H7 (cell line): ENCODE measurements around the gene ALDH5A1. TPM values are rescaled to one million over a fixed set of nuclear protein-coding genes. Genes with fewer than 3 reads are reported as not detected.

ENCODE experiments used
- DNase-seq: peaks from one replicate; pipeline ENCODE4 v3.0.0; 2012
- H3K27me3 ChIP-seq: 2 replicates; pipeline ENCODE4 v1.6.0; 2011; ENCODE audit warnings: mild to moderate bottlenecking, low read length; ENCODE audit not compliant: control insufficient read depth, insufficient read depth
- H3K36me3 ChIP-seq: replicated peaks from 2 replicates; pipeline ENCODE4 v1.5.1; 2011; ENCODE audit warnings: low read length; ENCODE audit not compliant: control insufficient read depth, insufficient read depth
- H3K4me3 ChIP-seq: 2 replicates; pipeline ENCODE4 v1.5.1; 2011; ENCODE audit warnings: low read depth, mild to moderate bottlenecking, control low read depth, low read length, moderate library complexity; ENCODE audit not compliant: insufficient read depth
- total RNA-seq: library from RNA; depleted of rRNA; stranded (reverse); fragments of >200 nt; shearing (Covaris generic); gene quantifications from 2 replicates; pipeline ENCODE4 v1.2.3, GENCODE V29; 2014; rRNA removed

Gene ALDH5A1
- total RNA-seq = 1.00 and 1.5 TPM in 2 replicates

DNA sequence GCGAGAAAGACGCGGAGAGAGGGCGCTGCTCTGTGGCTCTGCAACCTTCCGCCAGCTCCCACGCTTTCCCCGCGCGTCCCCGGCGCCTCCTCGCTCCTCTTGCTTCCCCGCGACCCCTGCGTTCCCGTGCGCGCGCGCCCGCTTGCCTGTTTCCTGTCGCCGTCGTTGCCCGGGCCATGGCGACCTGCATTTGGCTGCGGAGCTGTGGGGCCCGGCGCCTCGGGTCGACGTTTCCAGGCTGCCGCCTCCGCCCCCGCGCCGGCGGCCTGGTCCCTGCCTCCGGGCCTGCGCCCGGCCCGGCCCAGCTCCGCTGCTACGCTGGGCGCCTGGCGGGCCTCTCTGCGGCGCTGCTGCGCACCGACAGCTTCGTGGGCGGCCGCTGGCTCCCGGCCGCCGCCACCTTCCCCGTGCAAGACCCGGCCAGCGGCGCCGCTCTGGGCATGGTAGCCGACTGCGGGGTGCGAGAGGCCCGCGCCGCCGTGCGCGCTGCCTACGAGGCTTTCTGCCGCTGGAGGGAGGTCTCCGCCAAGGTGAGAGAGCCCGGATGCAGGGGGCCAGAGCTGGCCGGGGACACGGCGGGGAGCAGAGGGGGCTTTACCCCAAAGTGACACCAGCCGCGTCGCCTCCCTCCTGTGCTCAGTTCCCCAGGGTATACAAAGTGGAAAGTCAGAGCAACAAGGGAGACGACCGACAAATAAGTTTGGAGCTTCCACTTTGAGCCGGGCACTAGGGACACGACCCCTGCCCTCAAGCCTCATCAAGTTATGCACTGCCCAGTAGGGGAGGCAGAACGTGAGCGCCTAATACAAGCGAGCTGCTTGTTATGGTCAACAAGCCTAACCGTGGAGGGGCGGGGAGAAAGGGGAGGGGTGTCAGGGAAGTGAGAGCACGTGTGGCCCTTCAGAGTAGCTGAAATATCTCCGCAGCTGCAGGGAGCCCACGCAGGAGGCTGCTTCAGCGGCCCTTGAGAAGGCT is at the start of gene ALDH5A1:
Gene ALDH5A1, plus strand, starts transcription at position 149 of the 975 bp plus-strand sequence. Its CDS starts 28 bp downstream, at position 177.
- Histone ChIP-seq H3K4me3 (peak within 1 kb of the TSS; percentile 67), H3K36me3 (no peaks in the 10 kb centered on the region), H3K27me3 (peaks cover 18% of the 10 kb centered on the region)
- DNase-seq = peak; percentile 85

DNA sequence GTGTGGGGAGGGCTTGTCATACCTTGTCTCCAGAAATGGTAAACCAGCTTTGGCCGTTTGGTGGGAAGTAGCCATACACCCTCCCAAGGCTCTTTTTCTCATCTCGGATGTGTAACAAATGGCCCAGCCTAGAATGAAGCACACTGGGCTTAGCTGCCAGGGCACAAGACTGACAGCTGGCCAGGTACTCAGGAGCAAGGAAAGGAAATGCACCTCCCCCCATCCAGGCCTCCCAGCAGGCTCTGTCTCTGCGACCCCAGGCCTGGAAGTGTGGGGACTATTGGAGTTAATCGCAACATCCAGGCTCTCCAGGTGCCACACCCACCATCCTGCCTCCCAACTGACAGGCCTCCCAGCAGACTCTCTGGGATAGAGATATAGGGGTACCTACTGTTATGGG is 49.1 kb upstream of the ALDH5A1 start:
- peak; percentile 36 for DNase-seq
- Histone ChIP-seq H3K4me3 (no peak overlapping the region), H3K36me3 (no peaks in the 10 kb centered on the region), H3K27me3 (no peaks in the 10 kb centered on the region)

DNA sequence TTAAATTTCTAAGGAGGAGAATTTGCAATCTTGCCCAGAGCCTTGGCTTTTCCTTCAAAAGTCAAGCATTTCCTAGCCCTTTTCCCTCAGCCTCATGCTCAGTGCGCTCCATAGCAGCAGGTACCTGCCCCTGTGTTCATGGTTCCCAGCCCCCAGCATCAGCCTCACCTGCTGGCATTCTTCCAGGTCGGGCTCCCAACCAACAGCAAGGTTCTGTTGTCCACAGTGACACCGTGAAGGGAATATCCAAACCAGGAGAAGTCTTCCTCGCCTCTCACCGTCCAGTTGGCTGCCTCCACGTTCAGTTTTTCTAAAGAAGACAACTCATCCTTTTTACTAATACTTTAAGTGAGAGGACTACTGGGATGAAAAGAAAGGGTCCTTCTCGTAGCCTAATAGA is 48.1 kb upstream of the ALDH5A1 start:
- no peaks in the 10 kb centered on the region for H3K27me3 ChIP-seq
- H3K4me3 ChIP-seq = no peak overlapping the region
- DNase-seq = no peak
- no peaks in the 10 kb centered on the region for H3K36me3 ChIP-seq

DNA sequence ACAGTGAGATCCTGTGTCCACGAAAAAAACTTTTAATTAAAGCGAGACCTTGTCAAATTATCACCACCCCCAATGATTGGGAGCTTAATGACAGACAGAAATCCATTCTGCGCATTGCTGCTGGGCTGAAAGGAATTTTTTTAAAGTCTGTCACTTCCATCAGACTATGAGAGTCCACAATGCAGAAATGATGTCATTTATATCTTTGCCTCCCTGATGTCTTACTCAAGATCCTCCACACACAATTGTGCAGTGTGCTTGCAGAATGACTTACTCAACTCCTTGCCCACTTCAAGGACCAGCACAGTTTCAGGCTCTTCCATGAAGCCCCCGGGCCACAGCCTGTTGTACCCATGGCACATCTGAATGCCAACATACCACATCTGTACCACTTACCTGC is 46.4 kb upstream of the ALDH5A1 start:
- no peaks in the 10 kb centered on the region for H3K36me3 ChIP-seq
- no peaks in the 10 kb centered on the region for H3K27me3 ChIP-seq
- no peak for DNase-seq
- H3K4me3 ChIP-seq = no peak overlapping the region

DNA sequence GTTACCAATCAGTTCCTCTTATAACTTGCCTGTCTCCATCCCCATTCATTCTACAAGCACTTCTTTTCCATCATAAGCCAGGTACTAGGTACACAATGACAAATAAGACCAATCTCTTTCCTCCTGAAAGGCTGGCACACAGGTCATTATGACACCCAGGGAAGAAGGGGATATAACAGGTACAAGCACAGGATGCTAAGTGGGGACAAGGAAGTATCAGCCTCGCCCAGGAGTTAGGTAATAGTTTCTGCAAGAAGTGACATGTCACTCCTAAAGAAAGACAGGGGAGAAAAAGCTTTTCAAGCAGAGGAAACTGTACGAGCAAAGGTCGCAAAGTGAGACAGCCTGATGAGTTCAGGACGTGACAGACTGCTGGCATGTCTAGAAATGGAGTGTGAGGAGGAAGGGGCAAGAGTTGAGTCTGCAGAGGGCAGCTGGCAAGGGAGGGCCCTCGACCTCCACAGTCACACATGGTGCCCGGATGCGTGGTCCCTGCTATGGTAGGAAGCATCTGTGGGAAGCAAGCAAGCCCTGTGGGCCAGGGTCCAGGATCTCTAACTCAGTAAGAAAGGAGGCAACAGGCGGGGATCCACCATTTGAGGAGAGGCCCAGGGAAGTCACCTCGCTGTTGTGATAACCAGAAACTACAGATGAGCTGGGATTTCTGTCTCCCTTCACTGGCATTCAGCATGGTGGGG is 45.8 kb upstream of the ALDH5A1 start:
- H3K36me3 ChIP-seq = no peaks in the 10 kb centered on the region

DNA sequence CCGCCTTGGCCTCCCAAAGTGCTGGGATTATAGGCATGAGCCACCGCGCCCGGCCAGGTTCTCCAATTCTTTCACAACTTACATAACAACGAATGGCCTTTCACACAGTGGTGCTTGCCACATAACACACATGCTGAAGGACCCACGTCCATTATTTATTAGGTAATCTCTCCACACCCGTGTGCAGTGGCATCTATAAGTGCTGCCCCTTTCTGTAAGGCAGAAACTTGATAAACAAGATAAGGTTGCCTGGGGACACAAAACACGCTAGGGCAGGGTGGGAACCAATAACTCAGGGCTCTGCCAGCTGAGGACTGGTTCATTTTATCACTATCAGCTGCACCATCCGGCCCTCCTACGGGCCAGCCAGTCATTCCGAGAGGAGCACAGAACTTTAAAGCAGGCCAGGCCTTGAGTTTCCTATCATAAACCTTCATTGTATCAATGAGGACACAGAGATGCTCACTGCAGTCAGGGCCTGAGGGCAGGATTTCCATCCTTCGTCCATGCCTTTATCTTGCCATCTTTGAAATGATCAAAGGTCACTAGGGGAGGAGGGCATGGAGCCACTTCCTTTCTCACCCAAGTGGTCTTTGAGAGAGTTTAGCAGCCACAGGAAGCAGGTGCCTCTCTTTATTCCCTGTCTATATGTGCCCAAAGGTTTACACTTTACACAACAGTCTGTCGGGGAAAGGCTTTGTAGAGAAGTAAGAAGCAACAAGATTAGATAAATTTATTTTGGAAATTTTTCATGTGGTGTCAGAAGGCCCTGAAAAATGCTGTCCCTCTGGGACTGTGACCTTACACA is 43.0 kb upstream of the ALDH5A1 start:
- no peaks in the 10 kb centered on the region for H3K36me3 ChIP-seq
- no peak overlapping the region for H3K4me3 ChIP-seq
- no peak for DNase-seq
- no peaks in the 10 kb centered on the region for H3K27me3 ChIP-seq

More for the DNA sequence above, 45.8 kb upstream of the ALDH5A1 start:
- no peak overlapping the region for H3K4me3 ChIP-seq
- no peaks in the 10 kb centered on the region for H3K27me3 ChIP-seq
- no peak for DNase-seq

DNA sequence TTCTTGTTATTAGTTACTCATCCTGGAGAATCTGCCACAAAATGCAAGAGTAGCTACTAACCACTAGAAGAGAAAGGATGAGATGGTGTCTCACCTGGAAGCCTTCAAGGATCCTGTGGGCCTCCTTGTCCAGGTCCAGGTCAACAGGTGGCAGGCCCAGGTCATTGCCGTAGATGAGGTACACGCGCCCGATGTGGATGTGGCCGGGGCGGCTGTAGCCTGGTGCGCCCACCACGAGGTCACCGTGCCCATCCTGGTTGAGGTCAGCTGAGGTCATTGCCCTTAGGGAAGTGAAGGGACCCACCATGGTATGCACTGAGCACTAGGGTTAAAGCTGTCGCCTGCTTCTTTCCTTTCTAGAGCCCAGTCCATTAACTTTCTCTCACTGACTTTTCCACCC is 40.8 kb upstream of the ALDH5A1 start:
- H3K36me3 ChIP-seq = no peaks in the 10 kb centered on the region
- H3K27me3 ChIP-seq = no peaks in the 10 kb centered on the region
- no peak overlapping the region for H3K4me3 ChIP-seq
- DNase-seq = no peak

DNA sequence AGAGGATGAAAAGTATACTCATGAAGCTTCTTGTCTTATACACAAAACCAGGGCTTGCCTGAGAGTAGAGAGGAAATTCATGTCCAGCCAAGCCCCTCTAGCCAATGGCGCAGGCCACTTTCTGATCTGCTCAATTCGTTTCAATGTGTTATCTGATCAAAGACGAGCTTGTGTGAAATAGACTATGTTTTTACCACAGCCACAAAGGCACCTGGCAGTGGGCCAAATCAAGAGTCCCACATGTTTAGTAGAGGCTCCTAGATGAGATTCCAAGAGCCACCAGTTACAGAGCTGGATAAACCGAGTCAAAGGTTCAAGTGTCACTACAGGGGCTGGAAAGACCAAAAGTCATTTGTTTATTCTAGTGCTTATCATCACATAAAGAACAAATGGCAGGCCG is 40.3 kb upstream of the ALDH5A1 start:
- no peak for DNase-seq
- Histone ChIP-seq H3K36me3 (no peaks in the 10 kb centered on the region), H3K27me3 (no peaks in the 10 kb centered on the region), H3K4me3 (no peak overlapping the region)

DNA sequence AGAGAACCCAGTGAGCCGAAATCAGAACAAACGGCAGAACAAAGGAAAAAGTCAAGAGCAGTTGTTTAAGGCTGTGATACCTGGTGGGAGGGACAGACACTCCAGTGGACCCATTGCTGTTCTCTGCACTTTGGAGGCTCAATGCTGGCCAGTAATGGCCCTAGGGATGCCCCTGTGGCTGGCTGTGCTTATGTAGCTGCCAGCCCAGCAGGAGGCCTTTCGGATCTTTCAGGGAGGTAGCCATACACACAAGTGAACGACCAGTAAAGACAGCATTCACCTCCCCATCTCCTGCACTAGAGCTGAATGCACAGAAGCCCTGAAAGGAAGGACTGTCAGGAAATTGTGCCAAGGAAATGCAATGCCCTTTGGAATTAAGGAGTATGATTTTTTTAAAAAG is 39.7 kb upstream of the ALDH5A1 start:
- Histone ChIP-seq H3K27me3 (no peaks in the 10 kb centered on the region), H3K4me3 (no peak overlapping the region), H3K36me3 (no peaks in the 10 kb centered on the region)
- DNase-seq = peak; percentile 41

DNA sequence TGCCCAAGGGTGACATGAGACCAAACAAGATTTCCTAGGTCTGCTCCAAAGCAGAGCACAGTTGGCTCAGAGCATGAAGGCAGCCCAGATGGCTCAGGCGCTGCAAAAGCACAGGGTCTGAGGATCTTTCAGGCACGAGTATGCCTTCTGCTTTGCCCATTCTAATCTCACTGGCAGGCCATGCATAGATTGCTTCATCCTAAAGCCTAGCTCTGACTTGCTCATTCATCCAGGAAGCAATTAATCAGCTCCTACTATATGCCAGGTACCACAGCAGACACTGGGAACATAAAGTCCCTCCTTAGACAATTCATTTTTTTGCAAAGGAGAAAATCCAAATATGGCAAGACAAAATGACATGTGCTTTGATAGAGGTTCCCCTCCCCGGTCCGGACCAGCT is 36.6 kb upstream of the ALDH5A1 start:
- no peak overlapping the region for H3K4me3 ChIP-seq
- no peak for DNase-seq
- H3K36me3 ChIP-seq = no peaks in the 10 kb centered on the region
- no peaks in the 10 kb centered on the region for H3K27me3 ChIP-seq

DNA sequence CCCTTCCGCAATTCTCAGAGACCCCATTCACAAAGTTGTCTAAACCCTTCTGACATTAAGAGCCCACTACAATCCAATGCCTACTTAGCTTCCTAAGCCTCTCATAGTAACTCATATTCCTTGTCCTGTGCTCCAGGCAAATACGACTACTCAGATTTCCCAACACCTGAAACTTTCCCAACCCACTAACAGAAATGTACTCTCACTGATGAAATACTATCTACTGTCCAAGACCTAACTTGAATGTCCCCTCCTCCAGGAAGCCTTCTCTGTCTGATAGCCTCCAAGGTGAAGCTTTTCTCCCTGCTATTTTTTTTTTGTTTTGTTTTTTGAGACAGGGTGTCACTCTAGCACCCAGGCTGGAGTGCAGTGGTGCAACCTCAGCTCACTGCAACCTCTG is 35.8 kb upstream of the ALDH5A1 start:
- Histone ChIP-seq H3K36me3 (no peaks in the 10 kb centered on the region), H3K27me3 (no peaks in the 10 kb centered on the region), H3K4me3 (no peak overlapping the region)
- DNase-seq = no peak

DNA sequence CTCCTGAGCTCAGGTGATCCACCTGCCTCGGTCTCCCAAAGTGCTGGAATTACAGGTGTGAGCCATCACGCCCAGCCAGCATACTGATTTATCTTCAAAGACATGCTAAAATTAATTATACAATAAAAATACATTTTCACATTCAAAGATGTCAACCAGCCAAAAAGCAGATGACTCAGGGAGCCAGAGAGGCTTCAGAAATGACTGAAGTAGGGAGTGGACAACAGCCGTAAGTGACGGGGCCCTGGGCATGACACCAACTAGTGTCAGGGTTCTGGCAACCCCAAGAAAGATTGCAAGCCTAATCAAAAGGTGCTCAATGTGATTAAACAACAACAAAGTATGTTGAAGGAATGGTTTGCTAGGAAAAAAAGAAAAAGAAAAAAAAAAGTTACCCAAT is 33.8 kb upstream of the ALDH5A1 start:
- no peaks in the 10 kb centered on the region for H3K27me3 ChIP-seq
- no peak for DNase-seq
- no peak overlapping the region for H3K4me3 ChIP-seq
- no peaks in the 10 kb centered on the region for H3K36me3 ChIP-seq

DNA sequence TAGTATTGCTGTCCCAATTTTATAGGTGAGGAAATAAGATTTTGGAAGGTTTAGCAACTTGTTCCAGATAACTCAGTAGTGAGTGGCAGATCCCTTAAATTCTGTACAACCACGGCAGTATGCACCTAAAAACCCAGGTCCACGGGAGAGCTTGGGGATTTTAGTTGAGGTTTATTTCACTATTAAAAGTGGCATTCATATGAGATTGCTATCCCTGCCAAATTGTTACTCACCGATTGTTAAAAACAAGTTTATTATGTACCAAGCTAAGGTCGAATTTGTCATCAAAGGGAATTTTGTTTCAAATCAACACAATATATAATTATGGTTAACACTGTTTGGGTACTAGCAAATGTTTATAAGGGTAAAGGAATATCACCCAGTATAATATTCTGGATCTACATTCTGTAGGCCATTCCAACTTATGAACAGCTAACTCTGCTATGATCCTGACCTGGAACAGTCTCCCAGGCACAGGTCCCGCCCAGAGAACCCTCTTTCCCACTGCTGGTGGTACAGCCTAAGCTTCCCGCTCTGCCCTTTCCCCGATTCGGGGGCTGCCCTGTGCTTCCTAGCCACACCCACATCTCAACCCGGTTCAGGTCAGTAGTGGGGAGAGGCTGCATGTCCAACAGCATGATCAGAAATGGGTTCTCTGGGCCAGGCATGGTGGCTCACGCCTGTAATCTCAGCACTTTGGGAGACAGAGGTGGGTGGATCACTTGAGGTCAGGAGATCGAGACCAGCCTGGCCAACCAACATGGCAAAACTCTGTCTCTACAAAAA is 30.3 kb upstream of the ALDH5A1 start:
- Histone ChIP-seq H3K36me3 (no peaks in the 10 kb centered on the region), H3K27me3 (no peaks in the 10 kb centered on the region), H3K4me3 (no peak overlapping the region)
- no peak for DNase-seq

DNA sequence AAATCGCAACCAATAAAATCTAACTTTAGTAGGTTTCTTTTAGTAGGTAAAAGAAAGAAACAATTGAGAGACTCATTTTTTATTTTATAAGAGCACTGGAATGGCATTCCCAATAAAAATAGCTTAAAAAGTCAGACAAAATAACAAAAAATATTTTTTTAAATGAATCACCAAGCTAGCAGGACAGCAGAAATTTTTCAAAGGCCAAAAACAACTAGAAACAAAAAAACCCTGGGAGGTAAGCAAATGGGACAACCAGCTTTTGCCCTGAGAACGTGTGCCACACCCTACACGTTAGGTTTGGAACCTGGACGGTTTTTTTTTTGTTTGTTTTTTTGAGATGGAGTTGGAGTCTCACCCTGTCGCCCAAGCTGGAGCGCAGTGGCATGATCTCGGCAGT is 25.0 kb upstream of the ALDH5A1 start:
- no peak for DNase-seq
- Histone ChIP-seq H3K27me3 (no peaks in the 10 kb centered on the region), H3K36me3 (no peaks in the 10 kb centered on the region), H3K4me3 (no peak overlapping the region)
